NCI-H1105 treated with DMSO at 0.1 percent for 48 hours (cell line): ENCODE results near the gene TECPR1.
A peak's percentile ranks its signal among the peaks of the same experiment; 100 is the strongest.

Experiments used
- DNase-seq: peaks from one replicate; lab custom pipeline; 2025; lab: John Stamatoyannopoulos, UW

Gene TECPR1

GRCh38 chr7:98210513-98211220 lies 41.4 kb downstream of the TECPR1 start:
- DNase-seq: peak; percentile 42

DNA sequence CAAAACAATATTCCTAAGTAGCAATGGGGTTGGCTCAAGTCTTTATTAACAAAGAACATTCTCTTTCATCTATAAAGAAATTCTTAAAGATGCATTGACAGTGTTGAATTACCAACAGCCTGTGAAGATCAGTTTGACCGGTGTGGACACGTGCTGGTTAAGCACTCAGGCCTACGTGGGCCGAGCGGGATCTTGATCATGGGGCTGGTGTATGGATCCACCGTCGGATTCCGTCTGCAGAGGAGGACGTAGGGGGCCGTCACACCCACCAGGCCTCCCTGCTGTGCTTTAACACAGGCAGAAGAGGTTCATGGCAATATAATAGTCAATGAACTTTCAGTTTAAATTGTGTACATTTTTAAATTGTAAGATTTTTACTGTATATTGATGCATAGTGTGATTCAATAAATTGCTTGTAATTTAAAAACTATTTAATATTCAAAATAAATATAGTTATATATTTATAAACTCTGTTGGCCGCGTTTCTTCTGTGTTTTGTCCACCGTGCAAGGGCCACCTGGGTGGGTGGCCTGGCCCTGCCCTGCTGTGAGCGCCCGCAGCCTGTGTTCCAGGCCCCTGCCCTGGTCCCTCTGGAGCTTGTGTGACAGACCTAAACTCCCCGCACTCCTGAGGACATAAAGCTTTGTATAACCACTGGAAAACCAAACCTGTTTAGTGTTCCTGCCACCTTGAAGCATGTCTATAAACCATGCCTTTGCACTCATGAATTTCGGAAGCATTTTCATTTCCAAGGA lies 42.7 kb downstream of the TECPR1 start:
- DNase-seq: no peak

GRCh38 chr7:98206451-98207330 lies 45.3 kb downstream of the TECPR1 start:
- DNase-seq: no peak

DNA sequence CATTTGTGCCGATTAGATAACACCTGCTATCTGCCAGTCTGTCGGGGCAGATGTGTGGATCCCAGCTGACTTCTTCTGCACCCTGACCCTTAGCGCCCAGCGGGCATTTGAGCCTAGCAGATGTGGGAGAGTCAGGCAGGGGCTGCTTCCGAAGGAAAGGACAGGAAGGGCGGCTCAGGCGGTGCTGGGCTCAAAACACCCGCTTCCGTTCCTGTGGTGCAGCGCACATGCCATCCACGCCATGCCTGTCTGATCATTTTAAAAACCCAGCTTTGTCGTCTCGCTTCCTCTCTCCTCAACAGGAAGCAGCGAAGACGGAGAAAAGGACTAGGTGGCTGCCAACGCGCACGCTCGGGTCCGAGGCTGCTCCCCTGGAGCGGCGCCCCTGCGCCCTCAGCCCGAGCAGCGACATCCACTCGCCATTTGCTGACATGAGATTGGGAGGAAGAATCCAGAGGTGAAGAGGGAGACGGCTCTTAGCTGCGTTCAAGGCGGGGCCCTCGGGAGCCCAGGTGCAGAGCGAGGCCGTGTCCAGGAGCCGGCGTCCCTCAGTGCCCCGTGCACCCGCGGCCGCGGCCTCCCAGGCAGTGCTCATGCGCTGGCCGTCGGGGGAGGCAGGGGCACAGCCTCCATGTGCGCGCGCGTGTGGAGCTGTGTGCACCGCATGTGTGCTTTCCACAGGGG lies 46.7 kb downstream of the TECPR1 start:
- no peak for DNase-seq

DNA sequence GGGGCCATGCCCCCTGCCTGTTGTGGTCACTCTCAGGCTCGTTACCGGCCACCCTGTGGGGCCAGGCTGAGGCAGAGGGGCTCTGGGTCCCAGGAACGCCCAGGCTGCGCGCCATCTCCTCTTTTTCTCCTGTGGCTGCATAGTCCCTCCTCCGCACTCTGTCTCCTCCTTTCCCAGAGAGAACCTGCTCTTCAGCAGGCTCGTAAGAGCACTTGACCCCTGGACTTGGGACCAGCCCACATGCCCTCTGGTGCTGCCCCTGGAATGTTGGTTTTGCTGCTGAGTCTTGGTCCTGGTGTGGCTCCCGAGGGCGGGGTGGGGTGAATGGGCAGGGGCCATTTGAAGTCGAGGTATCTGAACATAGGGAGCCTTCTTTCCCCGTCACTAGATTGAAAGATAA lies 47.4 kb downstream of the TECPR1 start:
- DNase-seq: no peak

GRCh38 chr7:98203964-98204605 lies 47.9 kb downstream of the TECPR1 start:
- no peak for DNase-seq

- DNase-seq: no peak
These were observed 48.6 kb downstream of the TECPR1 start for GRCh38 chr7:98203261-98203963.

GRCh38 chr7:98202367-98203195 lies 49.5 kb downstream of the TECPR1 start:
- no peak for DNase-seq

- DNase-seq: no peak
These were observed 51.7 kb downstream of the TECPR1 start for GRCh38 chr7:98200364-98200763.

DNA sequence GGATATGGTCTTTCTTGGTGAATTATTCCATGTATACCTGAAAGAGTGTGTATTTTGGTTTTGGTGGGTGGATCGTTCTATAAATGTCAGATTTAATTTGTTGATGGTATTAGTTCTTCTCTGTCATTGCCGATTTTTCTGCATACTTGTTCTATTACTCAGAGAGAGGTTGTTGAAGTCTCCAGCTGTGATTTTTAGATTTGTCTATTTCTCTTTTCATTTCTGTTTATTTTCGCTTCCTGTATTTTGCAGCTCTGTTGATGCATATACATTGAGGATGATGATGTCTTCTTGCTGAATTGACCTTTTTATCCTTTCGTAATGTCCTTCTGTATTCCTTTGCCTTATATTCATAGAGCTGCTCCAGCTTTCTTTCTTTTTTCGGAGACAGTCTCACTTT lies 52.9 kb downstream of the TECPR1 start:
- DNase-seq: no peak

- DNase-seq: no peak
These were observed 55.1 kb downstream of the TECPR1 start for GRCh38 chr7:98196706-98197605.

DNA sequence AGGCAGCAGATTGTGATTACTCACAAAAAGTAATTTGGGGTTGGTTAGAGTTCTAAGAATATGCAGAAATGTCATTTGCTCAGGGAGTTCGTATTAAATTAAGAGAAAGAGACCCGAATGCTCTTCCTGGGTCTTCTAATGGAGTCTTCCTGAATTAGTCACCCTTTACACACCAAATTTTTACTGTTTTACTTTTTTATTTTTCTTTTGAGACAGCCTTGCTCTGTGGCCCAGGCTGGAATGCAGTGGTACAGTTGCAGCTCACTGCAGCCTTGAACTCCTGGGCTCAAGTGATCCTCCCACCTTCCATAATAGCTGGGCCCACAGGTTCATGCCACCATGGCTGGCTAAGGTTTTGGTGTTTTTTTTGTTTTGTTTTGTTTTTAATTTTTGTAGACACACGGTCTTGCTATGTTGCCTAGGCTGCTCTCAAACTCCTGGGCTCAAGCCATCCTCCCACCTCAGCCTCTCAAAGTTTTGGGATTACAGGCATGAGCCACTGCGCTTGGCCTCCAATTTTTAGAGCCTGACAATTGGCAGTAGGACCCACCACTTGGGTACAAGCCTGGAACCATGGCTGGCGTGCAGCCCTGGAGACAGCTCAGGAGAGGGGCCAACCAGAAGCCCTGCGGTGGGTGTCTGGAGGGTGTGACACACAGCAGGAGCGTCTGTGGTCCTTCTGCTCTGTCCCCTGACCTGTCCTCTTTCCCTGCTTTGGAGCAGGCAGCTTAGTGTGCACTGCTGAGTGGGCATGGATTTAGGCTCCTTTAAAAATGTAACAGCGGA lies 57.2 kb downstream of the TECPR1 start:
- DNase-seq: no peak

- no peak for DNase-seq
These were observed 57.8 kb downstream of the TECPR1 start for GRCh38 chr7:98194186-98194585.

GRCh38 chr7:98193474-98194180 lies 58.4 kb downstream of the TECPR1 start:
- DNase-seq: no peak

DNA sequence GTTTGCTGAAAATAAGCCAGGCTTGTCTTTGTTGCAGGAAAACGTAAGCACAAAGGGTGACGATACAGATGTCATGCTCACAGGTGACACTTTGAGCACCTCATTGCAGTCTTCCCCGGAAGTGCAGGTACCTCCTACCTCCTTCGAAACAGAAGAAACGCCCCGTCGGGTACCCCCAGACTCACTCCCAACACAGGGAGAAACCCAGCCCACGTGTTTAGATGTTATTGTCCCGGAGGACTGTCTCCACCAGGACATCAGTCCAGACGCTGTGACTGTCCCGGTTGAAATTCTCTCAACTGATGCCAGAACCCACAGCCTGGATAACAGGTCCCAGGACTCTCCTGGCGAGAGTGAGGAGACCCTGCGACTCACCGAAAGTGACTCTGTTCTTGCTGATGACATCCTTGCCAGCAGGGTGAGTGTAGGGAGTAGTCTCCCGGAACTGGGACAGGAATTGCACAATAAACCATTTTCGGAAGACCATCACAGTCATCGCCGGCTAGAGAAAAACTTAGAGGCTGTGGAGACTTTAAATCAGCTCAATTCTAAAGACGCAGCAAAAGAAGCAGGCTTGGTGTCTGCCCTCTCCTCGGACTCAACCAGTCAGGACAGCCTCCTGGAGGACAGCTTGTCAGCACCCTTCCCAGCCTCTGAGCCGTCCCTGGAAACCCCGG lies 59.1 kb downstream of the TECPR1 start:
- no peak for DNase-seq

DNA sequence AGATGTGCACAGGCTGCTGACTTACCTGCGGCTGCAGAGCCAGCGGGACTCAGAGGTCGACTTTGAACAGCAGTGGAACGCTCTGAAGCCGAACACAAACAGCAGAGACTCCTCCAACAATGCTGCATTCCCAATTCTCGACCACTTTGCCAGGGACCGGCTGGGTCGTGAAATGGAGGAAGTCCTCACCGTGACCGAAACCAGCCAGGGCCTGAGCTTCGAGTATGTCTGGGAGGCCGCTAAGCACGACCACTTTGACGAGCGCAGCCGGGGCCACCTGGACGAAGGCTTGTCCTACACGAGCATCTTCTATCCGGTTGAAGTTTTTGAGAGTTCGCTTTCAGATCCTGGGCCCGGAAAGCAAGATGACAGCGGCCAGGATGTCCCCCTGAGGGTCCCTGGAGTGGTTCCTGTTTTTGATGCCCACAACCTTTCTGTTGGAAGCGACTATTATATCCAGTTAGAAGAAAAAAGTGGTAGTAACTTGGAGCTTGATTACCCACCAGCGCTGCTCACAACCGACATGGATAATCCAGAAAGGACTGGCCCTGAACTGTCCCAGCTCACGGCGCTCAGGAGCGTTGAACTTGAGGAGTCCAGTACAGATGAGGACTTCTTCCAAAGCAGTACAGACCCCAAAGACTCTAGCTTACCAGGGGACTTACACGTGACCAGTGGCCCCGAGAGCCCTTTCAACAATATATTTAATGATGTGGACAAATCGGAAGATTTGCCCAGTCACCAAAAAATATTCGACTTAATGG lies 60.2 kb downstream of the TECPR1 start:
- DNase-seq: no peak
